ENCODE results near the gene OR10AG1. TPM values are rescaled to one million over a fixed set of nuclear protein-coding genes. Genes with fewer than 3 reads are reported as not detected.

OR10AG1 gene
- total and polyA plus RNA-seq, 2 experiments from 2014 or later, result not detected

DNA sequence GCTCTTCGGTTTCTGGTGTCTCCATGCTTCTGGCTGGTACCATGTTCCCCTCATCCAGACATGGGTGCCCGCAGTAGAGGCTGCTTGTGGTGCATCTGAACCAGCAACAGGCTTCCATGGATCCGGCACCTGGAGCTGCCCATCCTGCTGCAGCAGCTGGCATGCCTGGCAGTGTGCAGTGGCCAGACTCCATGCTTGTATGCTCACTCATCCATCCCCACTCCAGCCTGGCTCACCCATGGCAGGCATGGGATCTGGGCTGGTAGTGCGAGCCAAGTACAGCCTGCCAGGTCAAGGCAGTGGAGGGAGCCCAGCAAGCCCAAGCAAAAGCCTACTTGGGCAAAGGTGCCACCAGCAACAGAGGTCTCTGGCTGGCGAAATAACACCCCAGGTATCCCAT is 49.2 kb downstream of the OR10AG1 start:
- no peaks in the 10 kb centered on the region for H3K9me3 ChIP-seq (ENCODE audit: low read depth)
- H3K79me2 ChIP-seq, result no peaks in the 10 kb centered on the region
- H3K4me2 ChIP-seq, result no peak overlapping the region
- no peak for DNase-seq (ENCODE audit: low spot score)
- H3K27ac ChIP-seq, result no peak overlapping the region
- H3K36me3 ChIP-seq (replicated peaks; ENCODE audit: insufficient read depth, low read depth), result no peaks in the 10 kb centered on the region
- H4K20me1 ChIP-seq (ENCODE audit: insufficient read depth, poor library complexity, severe bottlenecking), result no peaks in the 10 kb centered on the region
- H3K27me3 ChIP-seq, result no peaks in the 10 kb centered on the region
- H3K9me2 ChIP-seq (replicated peaks; ENCODE audit: insufficient read depth), result no peaks in the 10 kb centered on the region
- no peaks in the 10 kb centered on the region for H3K4me1 ChIP-seq (ENCODE audit: insufficient read depth)
- no peak overlapping the region for H3K4me3 ChIP-seq
- no peak overlapping the region for H2AFZ ChIP-seq
- 84% methylated on average over 5 of the region's 5 CpGs for WGBS (ENCODE audit: low lambda C conversion rate, missing lambda C conversion rate)
- TF ChIP-seq EZH2phosphoT487 (IDR thresholded peaks at IDR 0.05; ENCODE audit: low read depth, severe bottlenecking, unreplicated experiment), result no peak
- TF ChIP-seq EZH2 (IDR thresholded peaks at IDR 0.05; ENCODE audit: borderline replicate concordance), result no peak
- TF ChIP-seq, protein P1, sequence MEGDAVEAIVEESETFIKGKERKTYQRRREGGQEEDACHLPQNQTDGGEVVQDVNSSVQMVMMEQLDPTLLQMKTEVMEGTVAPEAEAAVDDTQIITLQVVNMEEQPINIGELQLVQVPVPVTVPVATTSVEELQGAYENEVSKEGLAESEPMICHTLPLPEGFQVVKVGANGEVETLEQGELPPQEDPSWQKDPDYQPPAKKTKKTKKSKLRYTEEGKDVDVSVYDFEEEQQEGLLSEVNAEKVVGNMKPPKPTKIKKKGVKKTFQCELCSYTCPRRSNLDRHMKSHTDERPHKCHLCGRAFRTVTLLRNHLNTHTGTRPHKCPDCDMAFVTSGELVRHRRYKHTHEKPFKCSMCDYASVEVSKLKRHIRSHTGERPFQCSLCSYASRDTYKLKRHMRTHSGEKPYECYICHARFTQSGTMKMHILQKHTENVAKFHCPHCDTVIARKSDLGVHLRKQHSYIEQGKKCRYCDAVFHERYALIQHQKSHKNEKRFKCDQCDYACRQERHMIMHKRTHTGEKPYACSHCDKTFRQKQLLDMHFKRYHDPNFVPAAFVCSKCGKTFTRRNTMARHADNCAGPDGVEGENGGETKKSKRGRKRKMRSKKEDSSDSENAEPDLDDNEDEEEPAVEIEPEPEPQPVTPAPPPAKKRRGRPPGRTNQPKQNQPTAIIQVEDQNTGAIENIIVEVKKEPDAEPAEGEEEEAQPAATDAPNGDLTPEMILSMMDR (IDR thresholded peaks at IDR 0.05; ENCODE audit: poor library complexity), result no peak

Other genes starting within 250 kb of the OR10AG1 start
- not detected in 2 replicates for gene OR5D13, start 196.5 kb downstream of the OR10AG1 start, total RNA-seq
- gene OR5D13, start 196.5 kb downstream of the OR10AG1 start, polyA plus RNA-seq, result not detected in 2 replicates
- gene OR5D14, start 174.4 kb downstream of the OR10AG1 start, total RNA-seq, result not detected in 2 replicates
- gene OR5D14, start 174.4 kb downstream of the OR10AG1 start, polyA plus RNA-seq, result not detected in 2 replicates
- gene OR5L1, start 158.6 kb downstream of the OR10AG1 start, total RNA-seq, result not detected in 2 replicates
- gene OR5L1, start 158.6 kb downstream of the OR10AG1 start, polyA plus RNA-seq, result not detected in 2 replicates
- gene OR5D18, start 150.3 kb downstream of the OR10AG1 start, total RNA-seq, result not detected in 2 replicates
- gene OR5D18, start 150.3 kb downstream of the OR10AG1 start, polyA plus RNA-seq, result not detected in 2 replicates
- not detected in 2 replicates for gene OR5L2, start 142.7 kb downstream of the OR10AG1 start, total RNA-seq
- gene OR5L2, start 142.7 kb downstream of the OR10AG1 start, polyA plus RNA-seq, result not detected in 2 replicates
- gene OR5D16, start 131.2 kb downstream of the OR10AG1 start, total RNA-seq, result not detected in 2 replicates
- gene OR5D16, start 131.2 kb downstream of the OR10AG1 start, polyA plus RNA-seq, result not detected in 2 replicates
- not detected in 2 replicates for gene TRIM51, start 86.6 kb downstream of the OR10AG1 start, total RNA-seq
- not detected in 2 replicates for gene TRIM51, start 86.6 kb downstream of the OR10AG1 start, polyA plus RNA-seq
- gene OR5W2, start 55.4 kb downstream of the OR10AG1 start, total RNA-seq, result not detected in 2 replicates
- gene OR5W2, start 55.4 kb downstream of the OR10AG1 start, polyA plus RNA-seq, result not detected in 2 replicates
- not detected in 2 replicates for gene OR5I1, start 33.5 kb downstream of the OR10AG1 start, total RNA-seq
- not detected in 2 replicates for gene OR5I1, start 33.5 kb downstream of the OR10AG1 start, polyA plus RNA-seq
- gene OR5F1, start 24.7 kb upstream of the OR10AG1 start, total RNA-seq, result not detected in 2 replicates
- not detected in 2 replicates for gene OR5F1, start 24.7 kb upstream of the OR10AG1 start, polyA plus RNA-seq
- not detected in 2 replicates for gene OR5AS1, start 57.7 kb upstream of the OR10AG1 start, total RNA-seq
- gene OR5AS1, start 57.7 kb upstream of the OR10AG1 start, polyA plus RNA-seq, result not detected in 2 replicates
- not detected in 2 replicates for gene OR8I2, start 123.4 kb upstream of the OR10AG1 start, total RNA-seq
- not detected in 2 replicates for gene OR8I2, start 123.4 kb upstream of the OR10AG1 start, polyA plus RNA-seq
- gene OR8H2, start 133.7 kb upstream of the OR10AG1 start, total RNA-seq, result not detected in 2 replicates
- gene OR8H2, start 133.7 kb upstream of the OR10AG1 start, polyA plus RNA-seq, result not detected in 2 replicates
- gene OR8H3, start 152.4 kb upstream of the OR10AG1 start, total RNA-seq, result not detected in 2 replicates
- not detected in 2 replicates for gene OR8H3, start 152.4 kb upstream of the OR10AG1 start, polyA plus RNA-seq
- not detected in 2 replicates for gene OR8J3, start 170.3 kb upstream of the OR10AG1 start, total RNA-seq
- gene OR8J3, start 170.3 kb upstream of the OR10AG1 start, polyA plus RNA-seq, result not detected in 2 replicates
- not detected in 2 replicates for gene OR8K5, start 190.4 kb upstream of the OR10AG1 start, total RNA-seq
- not detected in 2 replicates for gene OR8K5, start 190.4 kb upstream of the OR10AG1 start, polyA plus RNA-seq
- not detected in 2 replicates for gene OR5J2, start 206.7 kb upstream of the OR10AG1 start, total RNA-seq
- gene OR5J2, start 206.7 kb upstream of the OR10AG1 start, polyA plus RNA-seq, result not detected in 2 replicates